HG03575 (cell line): ENCODE results near the gene HIRA.

Source experiments
- ATAC-seq: cut with Tn5 transposase; IDR thresholded peaks from one replicate; pipeline ENCODE4 v1.9.1; 2021; ENCODE audit not compliant: unreplicated experiment, insufficient number of reproducible peaks, low FRiP score; ENCODE audit errors: extremely low read depth

Gene HIRA

DNA sequence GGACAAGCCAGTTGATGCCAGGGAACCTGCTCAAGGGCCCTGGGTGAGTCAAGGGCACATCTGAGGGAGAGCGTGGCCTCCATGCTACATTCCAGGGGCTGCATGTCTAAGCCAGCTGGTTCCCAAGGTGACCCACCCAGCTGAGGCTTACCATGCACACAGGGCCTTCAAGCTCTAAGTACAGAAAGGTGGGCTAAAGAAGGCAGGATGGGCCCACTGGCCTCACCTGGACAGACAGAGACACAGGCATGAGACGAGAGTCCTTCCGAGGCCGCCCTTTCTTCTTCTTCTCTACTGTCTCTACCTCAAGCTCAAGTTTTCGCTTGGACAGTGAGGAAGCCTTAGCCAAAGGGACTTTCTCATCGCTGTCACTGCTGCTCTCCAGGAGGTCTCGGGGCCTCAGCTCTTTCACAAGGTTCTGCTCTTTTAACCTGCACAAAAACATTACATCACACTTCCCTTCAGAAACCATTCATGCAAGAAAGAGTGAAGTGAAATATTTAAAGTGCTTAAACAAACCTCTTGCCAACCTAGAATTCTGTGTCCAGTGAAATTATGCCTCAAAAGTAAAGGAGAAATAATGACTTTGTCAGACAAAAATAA is 69.9 kb downstream of the HIRA start:
- peak; percentile 50 for ATAC-seq

DNA sequence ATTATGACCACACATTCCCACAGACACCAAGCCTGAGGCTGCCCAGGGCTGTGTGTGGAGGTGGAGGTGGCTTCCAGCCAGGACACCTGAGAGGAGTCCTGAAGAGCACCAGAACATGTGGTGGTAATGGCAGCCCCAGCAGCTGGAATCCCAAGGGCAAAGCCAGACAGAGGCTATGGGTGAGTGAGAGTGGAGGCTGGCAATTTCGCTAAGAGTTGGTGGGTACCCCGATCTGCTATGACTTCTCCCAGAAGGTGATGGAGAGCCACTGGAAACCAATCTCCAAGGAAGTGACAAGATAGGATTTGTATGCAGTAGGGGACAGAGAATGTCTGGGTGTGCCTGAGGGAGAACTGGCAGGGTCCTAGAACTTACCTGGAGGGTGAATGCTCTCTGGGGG is 70.7 kb downstream of the HIRA start:
- ATAC-seq: no peak

DNA sequence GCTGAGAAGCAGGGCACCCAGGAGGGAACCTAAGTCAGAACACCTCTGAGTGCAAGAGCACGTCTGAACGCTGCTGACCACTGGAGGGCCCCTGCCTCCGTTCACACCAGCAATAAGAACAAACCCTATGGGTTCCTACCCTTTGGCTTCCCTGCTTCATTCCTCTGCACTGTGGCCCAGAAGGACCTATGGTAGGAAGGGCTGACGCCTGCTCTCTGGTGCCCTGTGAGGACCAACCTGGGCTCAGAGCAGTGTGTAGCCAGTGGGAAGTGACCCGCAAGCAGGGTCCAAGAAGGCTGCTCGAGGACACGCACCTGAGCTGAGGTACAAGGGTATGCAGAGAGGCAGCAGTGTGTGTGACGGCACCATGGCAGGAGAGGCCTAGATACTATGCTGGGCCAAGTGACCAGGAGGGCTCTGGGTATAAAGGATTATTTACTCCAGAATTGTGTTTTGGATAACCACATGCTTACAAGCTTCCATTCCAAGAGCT is 71.2 kb downstream of the HIRA start:
- ATAC-seq: no peak

DNA sequence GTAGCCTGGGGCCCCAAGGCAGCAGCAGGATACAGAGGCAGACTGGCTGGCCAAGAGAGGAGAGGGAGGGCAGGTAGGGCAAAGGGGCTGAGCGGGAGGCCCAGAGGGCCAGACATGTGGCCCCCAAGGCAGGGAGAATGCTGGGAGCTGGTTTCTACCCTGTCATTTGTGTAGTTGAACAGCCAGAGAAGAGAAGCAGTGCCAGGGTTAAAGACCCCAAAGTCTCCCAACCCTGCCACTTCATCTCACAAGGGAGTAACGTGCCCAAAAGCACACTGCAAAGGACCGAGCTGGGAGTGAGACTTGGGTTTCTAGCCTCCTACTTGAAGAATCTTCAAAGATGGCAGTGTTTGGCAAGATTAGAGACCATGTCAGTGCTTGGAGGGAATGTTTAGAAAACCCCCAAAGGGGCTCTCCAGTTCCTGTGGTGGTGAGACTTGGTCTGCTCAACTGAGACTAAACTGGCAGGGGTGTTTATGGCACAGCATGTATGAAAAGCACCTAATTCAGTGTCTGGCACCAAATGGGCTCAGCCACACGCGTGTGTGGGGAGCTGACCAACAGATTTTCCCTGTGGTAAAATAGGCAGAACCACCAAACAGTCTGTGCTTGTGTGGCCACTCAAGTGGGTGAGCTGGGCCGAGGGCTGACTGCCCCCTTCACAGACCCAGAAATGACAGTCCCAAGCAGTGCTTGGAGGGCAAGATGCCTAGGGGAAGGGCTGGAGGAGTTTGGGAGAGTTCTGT is 71.8 kb downstream of the HIRA start:
- ATAC-seq: no peak

DNA sequence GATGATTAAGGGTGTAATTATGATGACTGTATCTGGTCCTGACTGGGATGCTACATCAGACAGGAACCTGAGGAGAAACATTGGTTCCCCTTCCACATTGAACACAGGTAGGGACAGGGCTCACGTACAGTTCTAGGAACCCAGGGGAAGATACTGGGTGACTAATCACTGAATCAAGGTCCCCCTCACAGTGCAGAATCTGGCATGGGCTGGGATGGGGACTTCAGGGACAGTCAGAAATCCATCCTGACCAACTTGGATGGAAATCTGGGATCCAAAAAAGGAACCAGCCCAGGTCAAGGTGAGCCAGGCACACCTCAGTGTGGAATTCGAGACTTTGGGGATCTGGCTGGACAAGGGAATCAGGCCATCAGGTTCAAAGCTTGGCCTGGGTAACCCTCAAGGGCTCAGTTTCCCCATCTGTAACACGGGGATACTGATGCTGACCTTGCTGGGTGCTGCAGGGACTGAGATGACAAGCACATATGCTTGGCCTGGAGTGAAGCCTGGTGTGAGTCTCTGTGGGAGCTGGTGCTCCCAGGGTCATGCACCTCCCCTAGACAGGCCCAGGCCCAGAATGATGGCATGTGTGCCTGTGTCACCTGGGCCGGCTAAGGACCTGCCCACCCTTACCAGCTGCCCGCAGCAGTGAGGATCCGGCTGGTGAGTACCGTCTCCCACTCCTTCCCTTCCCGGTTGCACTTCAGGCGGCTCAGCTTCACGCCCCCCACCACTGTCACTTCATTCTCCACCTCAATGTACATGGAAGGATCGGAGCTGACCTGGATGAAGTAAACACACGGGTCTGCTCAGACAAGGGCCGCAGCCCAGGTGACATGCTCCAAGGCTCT is 72.6 kb downstream of the HIRA start:
- no peak for ATAC-seq

DNA sequence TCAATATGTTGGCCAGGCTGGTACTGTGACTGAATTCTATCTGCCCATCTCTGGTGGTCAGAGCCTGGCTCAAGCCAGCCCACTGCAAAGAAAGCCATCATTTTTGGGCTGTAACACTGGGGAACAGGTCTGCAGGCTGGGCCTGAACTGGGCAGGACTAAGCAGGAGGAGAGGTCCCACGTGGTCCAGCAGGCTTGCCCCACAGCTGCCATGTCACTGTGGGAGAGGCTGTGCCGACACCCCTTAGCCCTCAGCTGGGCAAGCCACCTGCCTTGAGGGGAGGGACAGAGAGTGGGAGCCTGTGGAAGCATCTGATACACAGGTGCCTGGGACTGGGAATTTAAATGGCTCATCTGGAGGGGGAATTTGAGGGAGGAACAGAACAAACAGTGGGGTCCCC is 73.3 kb downstream of the HIRA start:
- no peak for ATAC-seq

DNA sequence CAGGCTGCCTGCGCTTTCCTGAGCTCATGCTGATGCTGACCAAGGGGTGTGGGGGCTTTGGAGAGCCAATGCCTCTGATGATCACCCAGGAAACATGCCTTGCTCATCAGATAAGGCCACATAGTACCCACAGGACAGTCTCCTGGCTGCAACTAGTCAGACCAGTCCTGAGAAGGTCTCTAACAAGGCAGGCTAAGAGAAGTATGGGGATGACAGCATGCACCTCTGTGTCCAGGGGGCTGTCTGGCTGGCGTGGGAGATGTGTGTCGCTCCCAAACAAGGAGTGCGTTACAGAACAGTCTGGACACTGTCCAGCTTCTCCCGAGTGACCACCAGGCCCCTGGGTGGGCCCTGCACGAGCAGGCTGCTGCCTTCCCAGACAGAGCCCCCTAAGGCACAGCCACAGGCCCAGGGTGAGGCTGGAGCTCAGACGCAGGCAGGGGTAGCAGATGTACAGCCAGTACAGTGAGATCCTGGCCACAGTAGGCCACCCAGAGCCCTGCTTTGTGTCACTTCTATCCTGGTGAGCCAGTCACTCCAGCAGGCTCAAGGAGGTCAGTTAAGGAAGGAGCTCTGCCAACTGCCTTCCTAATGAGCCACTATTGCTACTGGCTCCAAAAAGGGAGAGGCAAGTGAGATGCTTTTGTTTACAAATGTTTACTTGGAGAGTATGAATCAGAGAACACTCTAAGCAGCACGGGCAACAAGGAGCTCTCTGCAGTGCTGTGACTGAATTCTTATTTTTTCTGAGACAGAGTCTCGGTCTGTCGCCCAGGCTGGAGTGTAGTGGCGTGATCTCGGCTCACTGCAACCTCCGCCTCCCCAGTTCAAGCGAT is 74.0 kb downstream of the HIRA start:
- no peak for ATAC-seq

DNA sequence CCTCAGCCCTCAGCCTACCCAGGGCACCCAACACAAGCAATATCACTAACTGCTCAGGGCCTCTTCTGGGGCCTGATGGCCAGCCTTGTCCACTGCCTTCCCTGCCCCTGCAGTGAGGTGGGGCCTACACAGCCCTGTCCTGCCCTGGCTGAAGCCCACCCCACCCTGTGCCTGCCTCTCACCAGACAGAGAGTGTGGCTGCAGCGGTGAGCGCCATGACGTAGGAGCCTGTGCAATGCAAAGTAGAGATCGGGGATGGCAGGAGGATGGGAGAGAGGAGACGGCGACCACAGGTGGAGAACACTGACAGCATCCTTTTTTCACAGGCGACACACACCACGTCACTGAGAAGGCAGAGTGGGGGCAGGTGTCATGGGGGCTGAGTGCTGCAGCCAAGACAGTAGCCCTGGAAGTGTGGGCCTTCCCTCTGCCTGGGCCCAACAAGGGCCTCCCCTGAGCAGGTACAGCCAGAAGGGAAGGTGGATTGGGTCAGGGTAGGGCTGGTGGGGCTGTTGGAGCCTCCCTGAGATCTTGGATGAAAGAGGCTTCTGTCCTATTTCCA is 74.7 kb downstream of the HIRA start:
- no peak for ATAC-seq

DNA sequence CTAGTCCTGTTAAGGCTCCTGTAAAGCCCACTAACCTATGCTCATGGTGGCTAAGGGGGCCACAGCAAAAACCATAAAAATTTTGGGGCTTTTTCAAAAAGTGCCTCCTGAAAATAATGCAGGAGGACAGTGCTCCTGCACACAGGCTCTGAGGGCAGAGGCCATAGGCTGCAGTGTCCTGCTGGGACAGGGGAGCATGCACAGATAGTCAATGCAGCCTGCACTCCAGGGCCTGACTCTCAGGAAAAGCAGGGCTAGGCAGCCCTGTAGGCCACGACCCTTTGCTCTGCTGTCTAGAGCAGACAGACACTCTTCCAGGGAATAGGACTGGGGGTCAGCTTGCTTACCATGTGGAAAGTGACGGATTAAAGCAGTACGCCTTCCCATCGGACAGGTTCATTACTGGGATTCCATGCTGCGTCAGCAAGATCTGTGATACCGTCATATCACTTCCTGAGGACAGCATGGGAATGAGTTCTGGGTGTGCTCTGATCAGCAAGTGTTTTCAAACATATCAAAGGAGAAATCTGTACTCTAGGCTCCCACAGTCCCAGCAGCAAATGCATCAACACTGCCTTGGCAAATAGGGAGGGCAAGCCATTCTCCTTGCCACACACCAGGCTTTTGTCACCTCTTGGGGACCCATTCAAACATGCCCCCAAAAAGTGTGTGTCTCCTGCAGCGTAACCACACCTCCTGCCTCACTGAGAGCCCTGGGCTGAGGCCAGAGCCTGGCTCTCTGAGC is 75.9 kb downstream of the HIRA start:
- ATAC-seq: no peak

DNA sequence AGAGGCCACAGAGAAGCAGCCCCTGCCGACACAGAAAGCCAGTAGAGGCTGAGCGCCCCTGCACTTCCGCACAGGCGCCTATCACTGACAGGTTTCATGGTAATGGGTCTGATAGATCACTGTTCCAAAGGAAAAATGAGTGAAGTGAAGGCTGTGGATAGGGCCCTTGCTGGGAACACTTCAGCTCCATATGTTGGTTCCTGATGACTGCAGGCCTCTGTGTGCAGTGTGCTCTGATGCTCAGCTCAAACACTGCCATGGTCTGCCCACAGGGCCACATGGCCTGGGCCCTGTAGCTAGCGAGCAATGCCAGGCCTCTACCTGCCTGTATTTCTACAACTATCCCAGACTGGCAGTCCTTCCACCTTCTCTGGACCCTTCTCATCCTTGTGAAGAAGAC is 77.3 kb downstream of the HIRA start:
- ATAC-seq: no peak

DNA sequence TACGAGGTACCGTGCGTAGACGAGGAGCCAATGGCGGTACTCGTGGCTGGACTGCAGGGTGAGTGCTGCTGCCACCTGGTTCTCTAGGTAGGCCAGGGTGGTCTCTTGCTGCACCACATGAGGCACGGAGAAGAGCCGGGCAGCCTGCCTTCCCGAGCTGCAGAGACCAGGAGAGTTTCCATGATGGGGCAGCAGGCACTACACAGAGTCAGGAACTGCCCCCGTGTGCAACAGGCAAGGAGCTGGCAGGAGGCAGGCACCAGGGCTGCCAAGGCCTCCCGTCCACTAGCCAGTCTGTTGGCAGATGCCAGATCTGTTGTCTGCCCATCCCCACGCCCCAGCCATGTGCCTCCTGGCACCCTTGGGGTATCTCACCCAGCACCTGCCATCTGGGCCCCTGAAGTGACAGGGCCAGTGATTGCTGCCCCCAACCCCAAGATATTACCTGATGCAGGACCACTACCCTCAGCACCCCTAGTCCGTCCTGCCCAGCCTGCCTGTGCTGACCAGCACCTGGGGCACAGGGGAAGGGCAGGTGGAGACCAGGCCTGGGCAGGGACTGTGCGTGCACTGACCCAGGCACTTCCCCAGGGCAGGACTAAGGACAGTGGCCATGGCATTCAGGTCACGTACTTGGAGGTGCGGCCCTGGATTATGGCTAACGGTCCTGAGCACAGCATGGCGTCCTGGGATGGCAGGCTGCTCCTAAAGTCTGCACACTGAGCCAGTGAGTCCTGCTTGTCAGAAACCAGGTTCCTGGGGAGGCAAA is 78.0 kb downstream of the HIRA start:
- ATAC-seq: no peak

DNA sequence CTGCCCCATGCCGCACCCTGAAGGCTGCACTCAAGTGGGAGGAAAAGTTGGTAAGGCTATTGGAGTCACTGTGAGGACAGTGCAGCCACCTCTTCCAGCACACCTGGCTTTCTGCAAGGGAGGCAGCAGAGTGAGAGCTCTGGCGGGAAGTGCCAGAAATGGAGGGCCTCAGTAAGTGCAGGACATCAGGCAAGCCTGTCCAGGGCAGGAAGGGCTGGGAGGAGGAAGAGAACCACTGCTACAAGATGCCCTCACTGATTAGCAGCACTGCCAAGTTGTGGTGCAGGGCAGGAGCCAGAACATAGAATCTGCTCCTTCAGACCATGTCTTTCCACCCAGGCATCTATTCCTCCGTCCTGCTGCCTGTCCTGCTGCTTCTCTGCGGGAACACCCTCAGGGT is 78.8 kb downstream of the HIRA start:
- ATAC-seq: no peak

DNA sequence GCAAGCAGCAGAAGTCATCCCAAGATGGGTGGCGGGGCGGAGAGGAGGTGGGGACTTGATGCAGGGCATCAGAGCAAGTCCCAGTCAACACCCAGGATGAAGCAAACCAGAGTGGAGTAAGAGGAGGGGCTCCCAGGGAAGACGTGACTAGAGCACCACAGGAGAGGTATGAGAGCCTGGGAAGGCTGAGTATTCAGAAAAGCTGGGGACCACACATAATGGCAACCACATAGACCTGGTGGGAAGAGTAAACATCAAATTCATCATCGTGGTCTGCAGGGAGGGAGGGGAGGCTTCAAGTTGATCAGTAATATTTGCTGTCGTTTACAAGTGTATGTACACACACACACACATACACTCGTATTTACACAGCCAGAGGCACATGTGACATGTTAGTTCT is 79.3 kb downstream of the HIRA start:
- no peak for ATAC-seq

DNA sequence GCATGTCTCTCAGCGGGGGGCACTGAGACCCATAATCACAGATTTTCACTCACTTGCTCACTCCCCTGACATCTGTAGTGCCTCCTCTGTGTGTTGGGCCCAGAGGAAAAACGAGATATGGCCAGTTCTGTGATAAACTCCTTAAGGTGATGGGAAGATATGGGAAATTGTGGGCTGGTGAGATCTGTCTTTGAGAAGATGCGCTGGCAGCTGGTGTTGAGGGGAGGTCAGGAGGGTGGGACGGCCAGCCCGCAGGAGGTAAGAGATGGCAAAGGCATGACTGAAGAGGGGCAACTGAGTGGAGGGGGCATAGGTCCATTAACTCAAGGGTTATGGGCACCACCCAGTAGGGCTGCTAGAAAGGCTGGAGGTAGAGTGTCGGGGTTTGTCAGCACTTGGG is 79.9 kb downstream of the HIRA start:
- no peak for ATAC-seq

DNA sequence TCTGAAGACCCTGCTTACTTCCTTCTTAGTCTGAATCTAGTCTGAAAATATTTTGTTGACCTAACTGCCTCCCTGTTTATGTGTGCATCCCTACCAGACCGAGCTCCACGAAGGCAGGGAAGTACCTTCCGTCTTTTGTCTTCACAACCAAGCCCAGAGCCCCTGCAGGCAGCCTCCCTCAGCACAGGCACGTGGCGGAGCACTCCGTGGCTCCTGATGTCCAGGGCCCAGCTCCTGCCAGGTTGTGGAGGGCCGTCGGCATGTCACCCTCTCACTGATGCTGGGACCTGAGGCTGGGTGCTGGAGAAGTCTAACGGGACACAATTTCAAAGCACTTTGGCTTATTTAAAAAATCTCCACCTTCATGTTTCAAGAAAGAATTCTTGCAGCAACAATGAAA is 80.6 kb downstream of the HIRA start:
- ATAC-seq: no peak

DNA sequence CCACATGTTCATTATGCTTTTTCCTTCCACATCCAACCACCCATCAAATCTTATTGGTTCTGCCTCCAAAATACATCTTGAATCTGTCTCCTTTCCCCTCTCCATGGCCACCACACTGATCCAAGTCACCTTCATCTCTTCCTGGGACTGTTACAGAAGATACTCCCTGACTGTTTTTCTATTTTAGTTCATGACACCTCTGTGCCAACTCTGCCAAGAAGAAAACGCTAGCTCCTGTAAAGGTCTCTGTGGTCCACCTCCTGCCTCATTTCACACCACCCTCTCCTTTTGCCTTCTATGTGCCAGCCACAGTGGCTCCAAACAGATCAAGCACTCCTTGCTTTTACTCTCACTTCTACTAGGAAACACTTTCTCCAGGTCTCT is 81.1 kb downstream of the HIRA start:
- no peak for ATAC-seq

DNA sequence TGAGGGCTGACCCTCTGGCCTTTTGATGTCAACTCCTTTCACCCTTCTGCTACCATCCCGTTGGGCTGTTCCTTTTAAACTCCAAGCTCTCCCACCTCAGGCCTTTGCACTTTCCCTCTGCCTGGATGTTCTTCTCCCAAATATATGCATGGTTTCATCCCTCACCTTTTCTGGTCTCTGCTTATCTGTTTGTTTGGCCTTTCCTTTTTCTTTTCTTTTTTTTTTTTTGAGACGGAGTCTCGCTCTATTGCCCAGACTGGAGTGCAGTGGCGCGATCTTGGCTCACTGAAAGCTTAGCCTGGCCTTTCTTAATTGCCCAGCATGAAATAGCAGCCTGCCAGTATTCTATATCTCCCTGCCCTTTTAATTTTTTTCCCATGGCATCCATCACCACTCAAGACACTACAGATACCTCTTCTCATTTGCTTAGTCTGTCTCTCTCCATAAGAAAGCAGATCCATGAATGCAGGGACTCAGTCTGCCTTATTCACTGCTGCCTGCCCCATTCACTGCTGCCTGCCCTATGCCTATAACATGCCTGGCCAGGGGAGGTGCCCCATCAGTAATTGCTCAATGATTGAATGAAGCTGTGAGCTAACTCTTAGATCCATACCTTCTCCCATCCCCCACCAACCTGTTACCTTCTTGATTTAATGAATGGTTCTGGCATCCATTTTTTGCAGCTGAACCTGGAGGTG is 81.6 kb downstream of the HIRA start:
- no peak for ATAC-seq
